CD4-positive, alpha-beta T cell treated with Interleukin-15 for 1 hour (primary cell): ENCODE results near the gene CT45A5.
"Not testable (repeated sequence)": the region's sequence is repeated elsewhere in the genome, so short reads cannot be mapped to it uniquely, and the experiment has no call there.

Source experiments
- DNase-seq: peaks from one replicate; pipeline ENCODE4 v3.0.0-alpha.2; 2020

CT45A5 gene, protein sequence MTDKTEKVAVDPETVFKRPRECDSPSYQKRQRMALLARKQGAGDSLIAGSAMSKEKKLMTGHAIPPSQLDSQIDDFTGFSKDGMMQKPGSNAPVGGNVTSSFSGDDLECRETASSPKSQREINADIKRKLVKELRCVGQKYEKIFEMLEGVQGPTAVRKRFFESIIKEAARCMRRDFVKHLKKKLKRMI

DNA sequence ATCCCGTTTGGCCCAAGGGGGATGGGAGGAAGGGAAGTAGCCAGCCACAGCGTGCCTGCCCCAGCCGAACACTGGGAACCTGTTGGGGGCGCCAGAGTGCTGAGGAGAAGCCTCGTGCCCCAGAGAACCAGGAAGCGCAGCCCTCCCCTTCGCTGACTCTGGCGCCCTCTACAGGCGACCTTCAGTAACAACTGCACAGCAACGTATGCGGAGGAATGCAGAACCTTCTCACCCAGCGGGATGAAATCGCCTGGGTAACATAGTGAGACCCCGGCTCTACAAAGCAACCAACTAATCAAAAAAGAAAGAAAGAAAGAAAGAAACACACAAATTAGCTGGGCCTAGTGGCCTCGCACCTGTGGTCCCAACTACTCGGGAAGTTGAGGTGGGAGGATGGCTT, at the start of gene CT45A5:
TSS of gene CT45A5 (minus strand) at position 101 of the 400 bp plus-strand sequence. CDS start 3,774 bp downstream, outside the sequence.
- DNase-seq, result not testable (repeated sequence)

DNA sequence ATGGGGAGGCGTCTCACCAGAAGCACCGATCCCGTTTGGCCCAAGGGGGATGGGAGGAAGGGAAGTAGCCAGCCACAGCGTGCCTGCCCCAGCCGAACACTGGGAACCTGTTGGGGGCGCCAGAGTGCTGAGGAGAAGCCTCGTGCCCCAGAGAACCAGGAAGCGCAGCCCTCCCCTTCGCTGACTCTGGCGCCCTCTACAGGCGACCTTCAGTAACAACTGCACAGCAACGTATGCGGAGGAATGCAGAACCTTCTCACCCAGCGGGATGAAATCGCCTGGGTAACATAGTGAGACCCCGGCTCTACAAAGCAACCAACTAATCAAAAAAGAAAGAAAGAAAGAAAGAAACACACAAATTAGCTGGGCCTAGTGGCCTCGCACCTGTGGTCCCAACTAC, 34.6 kb upstream of the CT45A5 start, which contains the start of gene CT45A2:
TSS of gene CT45A2 (minus strand) at position 101 of the 400 bp plus-strand sequence. CDS start 3,747 bp downstream, outside the sequence.
- DNase-seq, result not testable (repeated sequence)

DNA sequence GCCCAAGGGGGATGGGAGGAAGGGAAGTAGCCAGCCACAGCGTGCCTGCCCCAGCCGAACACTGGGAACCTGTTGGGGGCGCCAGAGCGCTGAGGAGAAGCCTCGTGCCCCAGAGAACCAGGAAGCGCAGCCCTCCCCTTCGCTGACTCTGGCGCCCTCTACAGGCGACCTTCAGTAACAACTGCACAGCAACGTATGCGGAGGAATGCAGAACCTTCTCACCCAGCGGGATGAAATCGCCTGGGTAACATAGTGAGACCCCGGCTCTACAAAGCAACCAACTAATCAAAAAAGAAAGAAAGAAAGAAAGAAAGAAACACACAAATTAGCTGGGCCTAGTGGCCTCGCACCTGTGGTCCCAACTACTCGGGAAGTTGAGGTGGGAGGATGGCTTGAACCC, 17.4 kb upstream of the CT45A5 start, which contains the start of gene CT45A6:
TSS of gene CT45A6 (minus strand) at position 101 of the 400 bp plus-strand sequence. CDS start 3,794 bp downstream, outside the sequence.
- DNase-seq, result not testable (repeated sequence)

DNA sequence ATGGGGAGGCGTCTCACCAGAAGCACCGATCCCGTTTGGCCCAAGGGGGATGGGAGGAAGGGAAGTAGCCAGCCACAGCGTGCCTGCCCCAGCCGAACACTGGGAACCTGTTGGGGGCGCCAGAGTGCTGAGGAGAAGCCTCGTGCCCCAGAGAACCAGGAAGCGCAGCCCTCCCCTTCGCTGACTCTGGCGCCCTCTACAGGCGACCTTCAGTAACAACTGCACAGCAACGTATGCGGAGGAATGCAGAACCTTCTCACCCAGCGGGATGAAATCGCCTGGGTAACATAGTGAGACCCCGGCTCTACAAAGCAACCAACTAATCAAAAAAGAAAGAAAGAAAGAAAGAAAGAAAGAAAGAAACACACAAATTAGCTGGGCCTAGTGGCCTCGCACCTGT, 17.2 kb downstream of the CT45A5 start, which contains the start of gene CT45A3:
TSS of gene CT45A3 (minus strand) at position 101 of the 400 bp plus-strand sequence. CDS start 3,747 bp downstream, outside the sequence.
- DNase-seq, result not testable (repeated sequence)

DNA sequence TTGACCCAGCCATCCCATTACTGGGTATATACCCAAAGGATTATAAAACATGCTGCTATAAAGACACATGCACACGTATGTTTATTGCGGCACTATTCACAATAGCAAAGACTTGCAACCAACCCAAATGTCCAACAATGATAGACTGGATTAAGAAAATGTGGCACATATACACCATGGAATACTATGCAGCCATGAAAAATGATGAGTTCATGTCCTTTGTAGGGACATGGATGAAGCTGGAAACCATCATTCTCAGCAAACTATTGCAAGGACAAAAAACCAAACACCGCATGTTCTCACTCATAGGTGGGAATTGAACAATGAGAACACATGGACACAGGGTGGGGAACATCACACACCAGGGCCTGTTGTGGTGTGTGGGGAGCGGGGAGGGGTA, 40.6 kb downstream of the CT45A5 start:
- not testable (repeated sequence) for DNase-seq

DNA sequence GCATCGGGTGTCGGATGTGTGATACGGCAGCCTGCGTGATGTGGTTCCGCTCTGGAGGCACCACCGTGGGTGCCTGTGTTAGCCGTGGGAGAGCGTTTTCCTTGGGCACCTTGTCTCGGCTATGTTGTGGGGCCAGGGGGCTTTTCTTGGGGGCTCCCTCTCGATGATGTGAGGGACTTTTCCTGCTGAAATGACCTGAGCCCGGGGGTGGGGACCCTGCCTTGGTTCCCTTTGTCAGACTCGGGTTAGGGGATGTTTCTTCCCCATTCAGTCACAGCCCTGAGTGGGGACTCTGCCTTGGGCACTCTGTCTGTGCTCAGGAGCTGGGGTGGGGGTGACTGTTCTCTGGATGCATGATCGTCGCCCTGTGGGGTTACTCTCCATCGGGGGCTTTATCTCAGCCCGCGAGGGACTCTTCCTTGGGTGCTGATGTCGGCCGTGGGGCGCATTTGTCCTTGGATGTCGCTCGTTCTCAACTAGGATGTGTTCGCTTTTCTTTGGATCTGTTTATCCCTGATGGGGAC, 44.0 kb downstream of the CT45A5 start:
- no peak for DNase-seq

DNA sequence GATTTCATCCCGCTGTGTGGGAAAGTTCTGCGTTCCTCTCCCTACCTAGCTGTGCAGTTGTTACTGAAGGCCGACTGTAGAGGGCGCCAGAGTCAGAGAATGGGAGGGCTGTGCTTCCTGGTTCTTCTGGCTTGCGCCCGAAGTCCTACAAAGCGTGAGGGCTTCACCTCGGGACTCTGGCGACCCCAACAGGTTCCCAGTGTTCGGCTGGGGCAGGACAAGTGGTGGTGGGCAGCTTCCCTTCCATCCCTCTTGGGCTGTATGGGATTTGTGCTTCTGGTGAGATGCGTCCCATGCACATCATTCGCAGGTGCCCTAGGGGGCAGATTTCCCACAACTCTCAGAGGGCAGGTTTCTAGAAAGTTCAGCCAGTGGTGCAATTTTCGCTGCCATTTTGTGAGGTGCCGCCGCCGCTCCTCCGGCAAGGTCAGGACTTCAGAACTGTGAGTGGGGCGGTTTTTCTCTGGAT, 44.6 kb downstream of the CT45A5 start:
- no peak for DNase-seq

DNA sequence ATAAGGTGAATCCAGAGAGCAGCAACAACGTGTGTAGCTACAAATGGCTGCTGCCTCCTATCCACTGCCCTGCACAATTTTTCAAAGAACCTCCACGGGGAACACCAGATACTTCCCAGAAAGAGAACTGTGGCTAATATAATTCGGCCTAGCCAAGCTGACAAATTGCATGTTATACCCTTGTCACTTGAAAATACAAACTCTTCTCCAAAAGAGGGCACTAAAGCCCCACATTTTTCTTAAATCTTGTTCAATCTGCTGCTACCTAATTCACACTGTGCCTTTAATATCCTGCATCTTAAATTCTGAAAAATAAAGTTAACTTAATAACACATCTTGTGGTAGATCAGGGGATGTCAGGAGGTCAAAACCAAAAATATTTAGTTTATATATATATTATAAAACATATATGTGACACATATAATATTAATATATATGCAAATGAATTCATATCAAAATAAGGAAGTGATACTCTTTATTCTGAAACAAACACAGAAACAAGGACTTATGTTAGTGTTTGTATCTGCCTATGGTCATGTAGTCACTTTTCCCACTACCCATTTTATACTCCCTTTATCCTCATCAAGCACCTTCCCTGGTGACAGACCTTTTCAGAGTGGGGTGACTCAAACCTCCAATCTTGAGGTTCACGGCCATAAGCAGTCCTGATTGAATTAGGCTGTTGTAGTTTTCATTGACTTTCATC, 47.8 kb downstream of the CT45A5 start:
- DNase-seq, result no peak

DNA sequence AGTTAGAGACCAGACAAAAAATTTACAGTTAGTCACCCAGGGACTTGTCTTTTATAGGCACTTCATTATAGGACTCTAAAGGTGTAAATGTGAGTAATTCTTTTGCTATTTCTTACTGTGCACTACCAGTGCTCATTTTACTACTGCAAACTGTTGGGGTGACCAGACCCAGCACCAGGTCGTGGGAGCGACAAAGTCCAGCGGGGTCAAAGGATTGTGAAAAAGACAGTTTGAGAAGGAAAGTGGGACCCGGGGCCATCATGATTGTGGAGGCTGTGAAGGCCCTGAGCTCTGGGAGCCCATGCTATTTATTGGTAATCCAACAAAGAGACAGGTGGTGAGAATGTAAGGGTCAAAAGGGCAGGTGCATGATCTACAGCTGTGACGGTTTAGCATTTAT, 50.6 kb downstream of the CT45A5 start:
- not testable (repeated sequence) for DNase-seq
